LNCaP clone FGC (cell line): ENCODE measurements around the gene FHIT.
A peak's percentile ranks its signal among the peaks of the same experiment; 100 is the strongest.

Experiments used
- DNase-seq: peaks from one replicate; pipeline ENCODE4 v3.0.0-alpha.2; 2011; ENCODE audit warnings: low read depth
- H3K4me3 ChIP-seq: 2 replicates; pipeline ENCODE4 v1.5.1; 2011; ENCODE audit warnings: mild to moderate bottlenecking, low read depth, low read length, control low read depth
- CTCF ChIP-seq: IDR thresholded peaks from 2 replicates; pipeline ENCODE4 v1.5.1; 2012; ENCODE audit warnings: mild to moderate bottlenecking; ENCODE audit not compliant: control insufficient read depth, insufficient read depth; ENCODE audit errors: extremely low read depth

FHIT gene

GRCh38 chr3:60509471-60509870 is 741.8 kb downstream of the FHIT start:
- H3K4me3 ChIP-seq: no peak overlapping the region
- no peak for DNase-seq
- no peak for TF ChIP-seq CTCF

GRCh38 chr3:60504827-60505457 is 746.3 kb downstream of the FHIT start:
- no peak for DNase-seq
- TF ChIP-seq CTCF: no peak
- H3K4me3 ChIP-seq: no peak overlapping the region

GRCh38 chr3:60501314-60501713 is 749.9 kb downstream of the FHIT start:
- no peak for DNase-seq
- TF ChIP-seq CTCF: no peak

GRCh38 chr3:60497902-60498301 is 753.4 kb downstream of the FHIT start:
- no peak for TF ChIP-seq CTCF
- DNase-seq: peak; percentile 15
- no peak overlapping the region for H3K4me3 ChIP-seq

More at GRCh38 chr3:60501314-60501713, 749.9 kb downstream of the FHIT start:
- H3K4me3 ChIP-seq: no peak overlapping the region

GRCh38 chr3:60490992-60491391 is 760.3 kb downstream of the FHIT start:
- DNase-seq: peak; percentile 61
- peak overlapping the region; percentile 11; the same call in 1 of the 2 replicates for H3K4me3 ChIP-seq
- TF ChIP-seq CTCF: no peak

- no peak for DNase-seq
- TF ChIP-seq CTCF: no peak
- H3K4me3 ChIP-seq: no peak overlapping the region
These were observed 776.2 kb downstream of the FHIT start for GRCh38 chr3:60475096-60475495.

- TF ChIP-seq CTCF: no peak
- DNase-seq: no peak
These were observed 781.8 kb downstream of the FHIT start for GRCh38 chr3:60469481-60469880.

More at GRCh38 chr3:60469481-60469880, 781.8 kb downstream of the FHIT start:
- H3K4me3 ChIP-seq: no peak overlapping the region
